ENCODE data around the gene KCNA5.

The KCNA5 gene

DNA sequence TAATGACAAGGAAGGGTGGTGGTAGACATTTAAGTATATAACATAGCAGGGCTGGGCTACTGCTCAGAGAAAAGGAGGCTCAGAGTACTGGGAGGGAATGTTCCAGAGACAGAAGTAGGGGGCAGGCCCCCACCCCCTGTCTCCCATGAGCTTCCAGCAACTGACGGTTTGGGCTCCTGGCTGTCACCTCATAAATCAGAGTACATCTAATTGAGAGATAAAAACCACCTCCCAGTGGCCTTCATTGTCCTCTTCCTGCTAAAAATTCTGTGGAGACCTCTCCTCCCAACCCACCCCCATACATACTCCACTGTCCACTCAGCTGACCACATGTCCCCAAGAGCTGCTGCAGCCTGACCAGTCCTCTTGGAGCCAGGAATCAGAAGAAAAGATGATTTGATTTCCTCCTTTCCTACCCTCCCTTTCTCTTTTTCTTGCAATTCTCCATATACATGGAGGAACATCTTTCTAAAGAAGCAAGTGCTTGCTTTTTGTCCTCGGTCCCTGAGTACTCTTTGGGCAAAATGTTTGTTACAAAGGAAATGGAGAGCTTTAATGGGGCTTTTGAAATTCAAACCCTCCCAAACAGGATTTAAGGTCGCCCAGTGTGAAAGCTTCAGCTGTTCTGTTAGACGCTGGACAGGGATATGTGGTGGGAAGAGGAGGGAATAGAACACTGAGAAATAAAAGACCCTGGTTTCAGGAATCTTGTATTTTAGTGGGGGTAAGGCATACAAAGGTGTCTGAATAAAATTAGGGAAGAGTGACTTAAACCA, 16.4 kb upstream of the KCNA5 start:
- DNase-seq: no peak

DNA sequence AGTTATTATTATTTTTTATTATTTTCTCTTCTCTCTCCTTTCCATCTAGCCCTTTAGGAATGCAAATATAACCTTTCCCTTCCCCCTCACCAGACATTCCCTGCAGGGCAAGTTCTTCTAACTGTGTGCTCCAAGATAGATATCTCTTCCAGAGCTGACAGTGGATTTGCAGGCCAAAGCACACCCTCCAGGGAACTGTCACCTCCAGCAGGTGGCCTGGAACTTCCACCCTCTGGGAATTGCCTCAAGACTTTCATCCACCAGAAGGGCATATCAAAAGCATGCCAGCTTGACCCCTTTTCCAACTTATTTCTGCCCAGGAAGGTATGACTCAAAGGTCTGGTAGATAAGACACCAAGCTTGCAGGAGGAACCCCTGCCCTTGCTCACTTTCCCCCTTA, 13.6 kb upstream of the KCNA5 start:
- no peak for DNase-seq

DNA sequence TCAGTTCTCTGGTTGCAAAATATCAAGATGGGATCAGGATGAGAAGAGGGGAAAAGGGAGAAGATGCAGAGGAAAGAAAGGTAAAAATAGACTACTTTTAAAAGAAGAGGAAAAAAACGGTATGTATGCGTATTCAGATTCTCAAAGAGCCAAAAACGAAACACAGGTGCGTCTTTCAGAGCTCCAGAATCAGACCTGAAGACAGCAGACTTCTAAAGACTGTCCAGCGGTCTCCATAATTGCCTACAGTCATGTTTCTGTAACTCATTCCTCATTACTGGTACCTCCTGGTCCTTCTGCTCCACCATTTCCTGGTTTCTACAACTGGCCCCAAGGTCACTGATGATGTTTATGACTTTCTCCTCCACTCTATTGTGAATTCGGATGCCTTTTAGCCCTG, 12.4 kb upstream of the KCNA5 start:
- DNase-seq: no peak

DNA sequence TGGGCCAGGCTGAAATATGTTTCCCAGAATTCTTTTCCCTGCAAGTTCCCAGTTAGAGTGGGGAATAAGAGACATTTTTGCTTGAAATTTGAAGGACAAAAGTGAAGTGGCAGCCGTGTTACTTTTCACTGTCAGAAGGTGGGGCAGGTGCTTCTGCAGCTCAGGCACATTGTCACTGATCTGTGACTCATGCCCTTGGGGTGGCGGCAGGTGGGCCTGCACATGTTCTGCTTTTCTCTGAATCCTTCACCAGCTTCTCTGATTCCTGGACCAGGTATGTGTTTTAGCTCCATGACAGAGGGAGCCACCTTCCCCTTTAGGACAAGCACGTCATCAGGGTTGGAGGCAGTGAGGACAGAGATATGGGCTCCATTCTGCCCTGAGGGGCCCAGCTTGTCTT, 11.7 kb upstream of the KCNA5 start:
- no peak for DNase-seq

GRCh38 chr12:5032821-5033220, 10.9 kb upstream of the KCNA5 start:
- no peak for DNase-seq

- DNase-seq: no peak
Measured at GRCh38 chr12:5033883-5034282, 9.8 kb upstream of the KCNA5 start.

GRCh38 chr12:5034603-5035002, 9.1 kb upstream of the KCNA5 start:
- DNase-seq: no peak

GRCh38 chr12:5035618-5036017, 8.1 kb upstream of the KCNA5 start:
- no peak for DNase-seq

GRCh38 chr12:5036031-5036430, 7.6 kb upstream of the KCNA5 start:
- no peak for DNase-seq

- DNase-seq: no peak
Measured at GRCh38 chr12:5037795-5038357, 5.8 kb upstream of the KCNA5 start.

DNA sequence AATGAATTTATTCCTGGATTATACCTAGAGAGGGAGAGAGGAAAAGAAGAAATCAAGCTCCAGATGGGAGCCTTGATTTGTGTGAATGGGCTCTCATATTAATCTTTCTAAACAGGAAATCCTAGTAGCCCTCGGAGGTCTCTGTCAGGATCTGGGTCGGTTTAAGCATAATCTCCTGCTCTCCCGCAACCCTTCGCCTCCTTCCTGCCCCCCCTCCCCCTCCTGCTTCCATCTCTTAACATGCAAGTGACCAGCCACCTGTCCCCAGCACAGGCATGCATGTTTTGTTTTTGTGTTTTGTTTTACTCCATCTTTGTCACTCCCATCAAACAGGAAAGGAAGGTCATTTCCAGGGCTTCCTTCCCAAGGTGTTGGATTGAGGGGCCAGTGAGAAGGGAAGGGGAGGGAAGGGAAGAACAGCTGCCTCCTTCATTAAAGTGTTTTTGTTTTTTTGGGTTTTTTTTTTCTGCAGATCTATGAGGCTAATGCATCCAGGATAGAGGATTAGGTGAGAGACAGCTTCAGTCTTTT, 4.8 kb upstream of the KCNA5 start:
- no peak for DNase-seq

DNA sequence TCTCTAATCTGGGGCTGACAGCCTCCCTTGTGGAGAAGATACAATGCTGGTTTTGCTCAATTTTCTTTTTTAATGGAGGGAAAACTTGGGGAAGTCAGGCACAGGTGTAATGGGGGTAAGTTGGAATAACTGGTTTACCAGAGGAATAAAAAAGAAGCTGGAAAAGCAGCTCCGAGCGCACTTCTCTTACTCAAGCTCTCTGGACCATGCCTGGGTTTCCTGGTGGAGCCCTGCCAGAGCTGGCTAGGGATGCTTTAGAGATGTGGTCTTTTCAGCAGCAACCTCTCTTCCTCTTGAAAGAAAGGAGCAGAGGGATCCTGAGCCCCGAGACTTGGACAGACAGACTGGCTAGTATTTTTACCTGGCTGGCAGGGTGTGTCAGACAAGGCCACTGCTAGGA, 3.9 kb upstream of the KCNA5 start:
- no peak for DNase-seq

DNA sequence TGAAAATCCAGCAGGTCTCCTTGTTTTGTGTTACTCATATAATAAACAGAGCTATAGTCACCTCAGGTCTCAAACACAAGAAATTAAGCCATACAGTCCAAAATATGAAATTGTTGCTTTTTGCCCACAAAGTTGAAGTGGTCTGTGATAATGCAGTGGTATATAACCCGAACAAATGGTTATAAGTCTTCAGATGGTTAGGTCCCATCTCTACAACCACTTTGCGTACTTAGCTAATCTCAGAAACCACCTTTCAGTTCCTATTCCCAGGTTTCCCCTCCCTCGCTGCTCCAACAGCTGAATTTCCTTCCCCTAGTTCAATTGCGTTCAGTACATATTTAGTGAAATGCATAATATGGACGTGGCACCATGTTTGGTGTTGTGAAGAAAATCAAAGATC, 3.3 kb upstream of the KCNA5 start:
- DNase-seq: no peak

DNA sequence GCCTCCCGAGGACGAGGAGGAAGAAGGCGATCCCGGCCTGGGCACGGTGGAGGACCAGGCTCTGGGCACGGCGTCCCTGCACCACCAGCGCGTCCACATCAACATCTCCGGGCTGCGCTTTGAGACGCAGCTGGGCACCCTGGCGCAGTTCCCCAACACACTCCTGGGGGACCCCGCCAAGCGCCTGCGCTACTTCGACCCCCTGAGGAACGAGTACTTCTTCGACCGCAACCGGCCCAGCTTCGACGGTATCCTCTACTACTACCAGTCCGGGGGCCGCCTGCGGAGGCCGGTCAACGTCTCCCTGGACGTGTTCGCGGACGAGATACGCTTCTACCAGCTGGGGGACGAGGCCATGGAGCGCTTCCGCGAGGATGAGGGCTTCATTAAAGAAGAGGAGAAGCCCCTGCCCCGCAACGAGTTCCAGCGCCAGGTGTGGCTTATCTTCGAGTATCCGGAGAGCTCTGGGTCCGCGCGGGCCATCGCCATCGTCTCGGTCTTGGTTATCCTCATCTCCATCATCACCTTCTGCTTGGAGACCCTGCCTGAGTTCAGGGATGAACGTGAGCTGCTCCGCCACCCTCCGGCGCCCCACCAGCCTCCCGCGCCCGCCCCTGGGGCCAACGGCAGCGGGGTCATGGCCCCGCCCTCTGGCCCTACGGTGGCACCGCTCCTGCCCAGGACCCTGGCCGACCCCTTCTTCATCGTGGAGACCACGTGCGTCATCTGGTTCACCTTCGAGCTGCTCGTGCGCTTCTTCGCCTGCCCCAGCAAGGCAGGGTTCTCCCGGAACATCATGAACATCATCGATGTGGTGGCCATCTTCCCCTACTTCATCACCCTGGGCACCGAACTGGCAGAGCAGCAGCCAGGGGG, 979 bp downstream of the KCNA5 start:
- DNase-seq: no peak

GRCh38 chr12:5047094-5047493, 3.4 kb downstream of the KCNA5 start:
- DNase-seq: no peak

DNA sequence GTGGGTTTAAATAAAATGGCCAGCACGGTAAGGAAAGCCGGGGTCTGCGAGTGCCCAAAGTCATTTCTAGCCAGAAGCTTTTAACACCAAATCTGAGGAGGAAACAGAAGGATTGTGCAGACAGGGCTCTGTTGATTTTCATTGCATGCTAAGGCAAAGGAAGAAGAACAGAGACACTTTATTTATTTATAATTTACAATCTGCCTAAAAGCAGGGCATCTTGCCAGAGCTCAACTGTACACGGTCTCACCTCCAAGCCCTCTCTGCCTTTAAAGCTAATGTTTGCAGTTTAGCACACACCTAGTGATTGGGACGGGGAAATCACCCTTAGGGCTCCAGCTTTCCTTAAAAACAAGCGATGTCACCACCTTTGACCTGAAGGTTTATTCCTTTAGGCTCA, 4.0 kb downstream of the KCNA5 start:
- DNase-seq: no peak

DNA sequence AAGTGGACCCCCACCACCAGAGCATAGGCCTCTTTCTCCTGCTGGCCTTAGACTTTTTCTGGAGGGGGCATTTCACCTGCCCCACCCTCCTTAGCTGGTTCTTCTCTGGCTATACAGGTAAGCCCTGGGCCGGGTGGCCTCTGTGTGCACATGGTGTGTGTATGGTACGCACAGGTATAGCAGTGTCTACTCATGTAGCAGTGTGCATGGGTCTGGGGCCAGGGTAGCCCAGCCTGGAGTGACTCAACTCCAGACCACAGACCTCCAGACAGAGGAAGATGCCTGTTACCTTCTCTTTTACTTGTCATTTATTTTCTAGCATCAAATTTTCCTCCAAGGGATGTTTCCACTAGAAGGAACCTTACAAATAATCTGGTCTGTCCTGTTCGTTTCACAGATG, 6.9 kb downstream of the KCNA5 start:
- no peak for DNase-seq

DNA sequence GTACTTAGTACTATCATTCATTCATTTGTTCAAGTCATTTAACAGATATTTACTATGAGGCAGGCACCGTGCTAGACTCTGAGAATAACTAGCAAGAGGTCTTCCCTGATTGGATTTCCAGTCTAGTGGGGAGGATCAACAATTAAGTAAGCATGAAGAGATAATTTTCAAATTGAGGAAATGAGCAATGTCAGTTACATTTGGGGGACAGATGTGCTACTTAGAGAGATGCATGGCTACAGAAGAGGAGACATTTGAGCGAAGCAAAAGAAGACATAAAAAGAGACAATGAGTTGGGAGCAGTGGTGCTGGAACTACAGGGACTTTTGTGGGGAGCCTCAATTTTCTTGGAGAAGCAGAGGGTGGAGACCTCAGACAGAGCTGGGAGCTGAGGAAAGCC, 7.7 kb downstream of the KCNA5 start:
- no peak for DNase-seq

DNA sequence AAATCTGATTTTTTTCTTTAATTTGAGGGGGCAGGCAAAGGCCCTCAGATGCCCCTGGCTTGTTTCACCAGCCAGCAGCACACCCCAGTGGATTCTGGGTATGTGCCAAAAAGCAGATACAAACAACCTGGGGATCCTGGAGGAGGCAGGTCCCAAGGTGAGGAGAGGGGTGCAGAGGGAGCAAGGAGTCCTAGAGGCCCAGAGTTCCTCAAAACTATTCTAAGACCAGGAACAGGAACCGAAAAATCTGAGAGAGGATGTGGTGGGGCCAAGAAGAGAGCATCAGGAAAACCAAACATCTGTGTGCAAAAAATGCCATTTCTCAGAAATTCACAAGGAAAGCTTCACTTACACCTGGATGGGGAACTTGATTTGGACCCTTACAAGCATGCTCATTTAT, 8.2 kb downstream of the KCNA5 start:
- DNase-seq: no peak

DNA sequence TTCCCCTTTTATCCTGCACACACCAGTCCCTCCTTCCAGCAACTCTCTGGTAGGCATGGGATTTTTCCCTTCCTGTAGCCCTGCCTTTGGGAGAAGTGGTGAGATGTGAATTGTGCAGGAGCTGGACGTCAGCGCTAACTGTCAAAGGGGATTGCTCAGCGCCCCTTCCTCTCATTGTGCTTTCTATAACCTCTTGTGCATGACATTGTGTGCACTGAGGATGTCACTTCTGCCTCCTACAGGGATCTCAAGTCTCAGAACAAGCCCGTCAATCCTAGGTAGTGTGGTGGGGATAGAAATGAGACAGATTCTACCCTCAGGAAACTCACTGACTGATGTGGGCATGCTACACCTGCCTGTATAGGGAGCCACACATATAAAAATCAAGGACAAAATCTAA, 8.7 kb downstream of the KCNA5 start:
- no peak for DNase-seq

- DNase-seq: no peak
Measured at GRCh38 chr12:5059358-5059757, 15.7 kb downstream of the KCNA5 start.

DNA sequence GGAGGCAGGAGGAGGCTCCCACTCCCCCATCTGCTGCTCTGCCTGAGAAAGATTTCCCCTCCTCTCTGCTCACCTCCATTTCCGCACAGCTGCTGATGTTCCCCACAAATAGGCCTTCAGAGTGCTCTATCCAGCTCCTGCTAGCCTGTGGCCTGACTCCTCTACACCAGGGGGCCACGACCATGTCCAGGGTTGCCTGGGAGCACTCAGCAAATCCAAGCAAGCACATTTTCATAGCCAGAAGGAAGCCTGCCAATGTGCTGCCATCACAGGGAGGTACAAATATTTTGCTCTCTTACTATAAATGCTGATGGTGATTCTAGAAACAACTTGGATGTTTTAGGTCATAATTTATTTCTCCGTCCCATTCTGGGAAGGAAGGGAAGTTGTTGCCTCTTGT, 17.3 kb downstream of the KCNA5 start:
- DNase-seq: no peak

DNA sequence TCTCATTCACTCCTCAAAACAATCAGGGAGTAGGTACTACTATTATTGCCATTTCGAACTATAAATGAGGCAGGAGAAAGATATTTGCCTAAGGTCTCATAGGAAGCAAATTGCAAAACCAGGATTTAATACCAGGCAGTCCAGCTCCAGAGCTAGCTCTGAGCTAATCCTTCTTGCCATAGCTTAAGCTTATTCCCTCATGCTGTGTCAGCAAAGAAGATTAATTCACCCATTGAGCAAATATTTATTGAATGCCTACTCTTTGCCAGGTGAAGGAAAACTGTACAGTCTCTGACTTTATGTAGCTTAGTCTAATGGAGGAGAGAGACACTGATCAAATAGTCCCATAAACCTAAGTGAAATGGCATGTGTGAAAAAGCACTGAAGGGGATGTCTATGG, 19.5 kb downstream of the KCNA5 start:
- no peak for DNase-seq
